Endothelial cell of umbilical vein (primary cell): ENCODE results near the gene ARG1. TPM values are rescaled to one million over a fixed set of nuclear protein-coding genes. Genes with fewer than 3 reads are reported as not detected.

Source experiments
- BruUV-seq: library from RNA; stranded (reverse); fragments of 400-500 nt; replicated peaks from 2 replicates; lab custom pipeline; 2021; lab: Mats Ljungman, UMichigan
- CTCF ChIA-PET: fragments of 300-600, 350-600 bp; sonication (Branson Sonifier 250); formaldehyde crosslinking; loops from one replicate; lab custom pipeline; 2021; ENCODE audit warnings: antibody characterized with exemption, inconsistent platforms; lab: Charles Lee
- POLR2A ChIA-PET: fragments of 300-600, 350-600 bp; sonication (Branson Sonifier 250); formaldehyde crosslinking; loops from one replicate; lab custom pipeline; 2021; ENCODE audit warnings: antibody characterized with exemption, inconsistent platforms; lab: Charles Lee
- DNase-seq: peaks from one replicate; pipeline ENCODE4 v3.0.0-alpha.2; 2011; ENCODE audit warnings: low read depth, low spot score
- FAIRE-seq: peaks from 2 replicates; lab custom pipeline; 2011; peaks lifted over from hg19 to GRCh38; lab: Jason Lieb, UNC
- H2AFZ ChIP-seq: 2 replicates; pipeline ENCODE4 v1.6.0; 2012; ENCODE audit warnings: low read depth, low read length, control low read depth, inconsistent platforms
- H3K27ac ChIP-seq: 2 replicates; pipeline ENCODE4 v1.5.1; 2011; ENCODE audit warnings: low read depth, mild to moderate bottlenecking, control low read depth, low read length, moderate library complexity; ENCODE audit not compliant: insufficient read depth
- H3K27me3 ChIP-seq, 2 experiments: 2 replicates each; pipeline versions ENCODE4 v1.6.0 to v1.6.1; 2011; ENCODE audit warnings: low read length in 2 of 2, mixed read lengths in 1 of 2; ENCODE audit not compliant: control insufficient read depth in 2 of 2, insufficient read depth in 2 of 2
- H3K36me3 ChIP-seq, 2 experiments: 2 replicates in 1 of 2; 3 replicates in 1 of 2; pipeline ENCODE4 v1.5.1; 2011; ENCODE audit warnings: low read length in 2 of 2, mild to moderate bottlenecking in 1 of 2, moderate library complexity in 1 of 2; ENCODE audit not compliant: control insufficient read depth in 2 of 2, insufficient read depth in 2 of 2; ENCODE audit errors: extremely low read depth in 1 of 2
- H3K4me1 ChIP-seq: 3 replicates; pipeline ENCODE4 v1.5.1; 2011; ENCODE audit warnings: mild to moderate bottlenecking, low read length; ENCODE audit not compliant: control insufficient read depth, insufficient read depth; ENCODE audit errors: extremely low read depth
- H3K4me2 ChIP-seq: 2 replicates; pipeline ENCODE4 v1.6.1; 2011; ENCODE audit warnings: low read length, control low read depth, mixed read lengths; ENCODE audit not compliant: insufficient read depth
- H3K4me3 ChIP-seq, 3 experiments: fragments of 200-600 bp in 1 of 3; sonication (generic), shearing (Covaris generic) in 1 of 3; replicated peaks in 1 of 3; 2 replicates each; pipeline ENCODE4 v1.5.1; 2011 to 2016; ENCODE audit warnings: control low read depth in 3 of 3, low read length in 3 of 3, mild to moderate bottlenecking in 2 of 3, inconsistent platforms in 1 of 3, low read depth in 1 of 3, moderate library complexity in 1 of 3; ENCODE audit not compliant: insufficient read depth in 1 of 3
- H3K79me2 ChIP-seq: 2 replicates; pipeline ENCODE4 v1.6.0; 2012; ENCODE audit warnings: low read length, inconsistent platforms; ENCODE audit not compliant: control insufficient read depth, insufficient read depth
- H3K9ac ChIP-seq: replicated peaks from 2 replicates; pipeline ENCODE3; 2011; ENCODE audit warnings: low read length, control low read depth; ENCODE audit not compliant: insufficient read depth; ENCODE audit errors: extremely low read depth
- H3K9me1 ChIP-seq: replicated peaks from 3 replicates; pipeline ENCODE4 v1.6.0; 2011; ENCODE audit warnings: mild to moderate bottlenecking, low read length; ENCODE audit not compliant: control insufficient read depth, insufficient read depth; ENCODE audit errors: extremely low read depth
- H3K9me3 ChIP-seq: replicated peaks from 2 replicates; pipeline ENCODE4 v1.5.1; 2012; ENCODE audit warnings: low read length, inconsistent platforms; ENCODE audit not compliant: control insufficient read depth, insufficient read depth
- H4K20me1 ChIP-seq: replicated peaks from 2 replicates; pipeline ENCODE3; 2011; ENCODE audit warnings: mild to moderate bottlenecking, low read length; ENCODE audit not compliant: control insufficient read depth, insufficient read depth; ENCODE audit errors: extremely low read depth
- CTCF ChIP-seq, 2 donors: IDR thresholded peaks; 1 replicate in 1 of 2; 2 replicates in 1 of 2; pipeline ENCODE4 v1.5.1; 2011; ENCODE audit warnings: low read length in 2 of 2, mild to moderate bottlenecking in 2 of 2, moderate library complexity in 2 of 2, control low read depth in 1 of 2, inconsistent platforms in 1 of 2, low read depth in 1 of 2; ENCODE audit not compliant: insufficient read depth in 1 of 2; ENCODE audit errors: extremely low read depth in 1 of 2
- EZH2 ChIP-seq: IDR thresholded peaks from 2 replicates; pipeline ENCODE4 v1.6.1; 2012; ENCODE audit warnings: borderline replicate concordance, low read depth, mild to moderate bottlenecking, moderate library complexity, low read length, inconsistent platforms; ENCODE audit not compliant: severe bottlenecking
- FOS ChIP-seq: IDR thresholded peaks from 2 replicates; pipeline ENCODE4 v1.6.1; 2011; ENCODE audit warnings: mild to moderate bottlenecking, low read length, moderate library complexity, borderline replicate concordance; ENCODE audit not compliant: insufficient read depth
- GATA2 ChIP-seq: IDR thresholded peaks from 2 replicates; pipeline ENCODE4 v1.7.0; 2011; ENCODE audit warnings: low read depth, mild to moderate bottlenecking, moderate library complexity, mixed read lengths, low read length; ENCODE audit not compliant: insufficient read length, insufficient read depth
- JUN ChIP-seq: IDR thresholded peaks from 2 replicates; pipeline ENCODE4 v1.6.1; 2011; ENCODE audit warnings: borderline replicate concordance, low read depth; ENCODE audit not compliant: insufficient read length, insufficient read depth
- MAX ChIP-seq: IDR thresholded peaks from 2 replicates; pipeline ENCODE4 v1.6.1; 2011; ENCODE audit not compliant: insufficient read depth, insufficient read length
- MYC ChIP-seq: IDR thresholded peaks from one replicate; pipeline ENCODE4 v1.6.1; 2011; ENCODE audit warnings: mild to moderate bottlenecking, low read depth, low read length
- POLR2A ChIP-seq: IDR thresholded peaks from 2 replicates; pipeline ENCODE4 v1.6.1; 2012; ENCODE audit warnings: low read depth, mild to moderate bottlenecking, control low read depth, low read length
- POLR2AphosphoS5 ChIP-seq: IDR thresholded peaks from 2 replicates; pipeline ENCODE4 v1.6.1; 2012; ENCODE audit warnings: low read depth, mild to moderate bottlenecking, control low read depth, low read length, moderate library complexity; ENCODE audit not compliant: insufficient read depth
- dilution Hi-C: fragments of 300-500 bp; cut with MboI; formaldehyde crosslinking; loops from one replicate; pipeline ENCODE4 v1.15.0; 2019; ENCODE audit warnings: low sequenced_read_pairs; ENCODE audit not compliant: extremely low pct_ligation_motif_present
- intact Hi-C: fragments of 100-400 bp; cut with micrococcal nuclease; formaldehyde crosslinking; loops from one replicate; pipeline ENCODE4 v1.10.0; 2022
- polyA plus RNA-seq, 4 experiments: library from polyadenylated mRNA; depleted of rRNA in 3 of 4; stranded (reverse) in 3 of 4; unstranded in 1 of 4; fragments of >200 nt; gene quantifications; 2 replicates each; pipeline versions ENCODE4 v1.2.1 to v1.2.3, GENCODE V29; 2011 to 2012; ENCODE audit warnings: missing spikeins in 1 of 4
- total RNA-seq: library from RNA; stranded (reverse); gene quantifications from 2 replicates; pipeline ENCODE4 v1.2.3, GENCODE V29; 2021

The ARG1 gene
- total and polyA plus RNA-seq, 2 donors (not counting 3 experiments of a cell fraction or from before 2014, with no cell fraction given): not detected

GRCh38 chr6:131555992-131556391 is 17.0 kb upstream of the ARG1 start:
- ChIA-PET POLR2A (no interaction called here), CTCF (no interaction called here)
- no TSS peak for BruUV-seq
- Histone ChIP-seq H3K4me2 (no peak overlapping the region), H3K9me1 (no peaks in the 10 kb centered on the region), H3K27ac (no peak overlapping the region), H3K4me3 (no peak overlapping the region), H3K79me2 (no peaks in the 10 kb centered on the region), H3K4me1 (no peaks in the 10 kb centered on the region), H3K27me3 (no peaks in the 10 kb centered on the region), H2AFZ (no peak overlapping the region), H3K9me3 (no peaks in the 10 kb centered on the region), H4K20me1 (no peaks in the 10 kb centered on the region), H3K9ac (no peak overlapping the region), H3K36me3 (no peaks in the 10 kb centered on the region)
- TF ChIP-seq MAX (no peak), MYC (no peak), JUN (no peak), CTCF (IDR thresholded peaks at IDR 0.05; ENCODE audit: extremely low read depth in 1 of 2, insufficient read depth in 1 of 2, low read depth in 1 of 2, low read length in 2 of 2) (no peak), POLR2A (no peak), FOS (no peak), EZH2 (no peak), GATA2 (no peak), POLR2AphosphoS5 (no peak)
- FAIRE-seq (no peak), DNase-seq (no peak)
- dilution Hi-C loops: no loop called here
- intact Hi-C loops: no loop called here
